Activated CD8-positive, alpha-beta T cell treated with anti-CD3 and anti-CD28 coated beads for 36 hours (primary cell): ENCODE measurements around the gene STK33. TPM values are rescaled to one million over a fixed set of nuclear protein-coding genes. Genes with fewer than 3 reads are reported as not detected.

Experiments used
- ATAC-seq: fragments of 200-7000 bp; cut with Tn5 transposase; one replicate; pipeline ENCODE4 v1.10.0; 2021; ENCODE audit warnings: mild to moderate bottlenecking, moderate library complexity
- CTCF ChIA-PET: fragments of 350-600 bp; sonication (Branson Sonifier 250); formaldehyde crosslinking; loops from one replicate; lab custom pipeline; 2021; ENCODE audit warnings: antibody characterized with exemption; lab: Charles Lee
- POLR2A ChIA-PET: fragments of 350-600 bp; sonication (Branson Sonifier 250); formaldehyde crosslinking; loops from one replicate; lab custom pipeline; 2021; ENCODE audit warnings: antibody characterized with exemption; lab: Charles Lee
- DNase-seq: peaks from one replicate; pipeline ENCODE4 v3.0.0-alpha.2; 2020
- H3K27ac Mint-ChIP-seq: one replicate; pipeline ENCODE4 v1.8.0; 2021; ENCODE audit warnings: mild to moderate bottlenecking, mixed read lengths
- H3K27me3 Mint-ChIP-seq: one replicate; pipeline ENCODE4 v1.8.0; 2021; ENCODE audit warnings: mixed read lengths
- H3K36me3 Mint-ChIP-seq: one replicate; pipeline ENCODE4 v1.8.0; 2021; ENCODE audit warnings: low read depth, mixed read lengths
- H3K4me1 Mint-ChIP-seq: one replicate; pipeline ENCODE4 v1.8.0; 2021; ENCODE audit warnings: low read depth, mixed read lengths
- H3K4me3 Mint-ChIP-seq: one replicate; pipeline ENCODE4 v1.8.0; 2021; ENCODE audit warnings: mild to moderate bottlenecking, moderate library complexity, mixed read lengths
- H3K9me3 Mint-ChIP-seq: one replicate; pipeline ENCODE4 v1.8.0; 2021; ENCODE audit warnings: mixed read lengths
- intact Hi-C: fragments of 100-400 bp; cut with micrococcal nuclease; formaldehyde crosslinking; loops from one replicate; pipeline ENCODE4 v1.10.0; 2022
- total RNA-seq, 2 experiments: library from RNA; stranded (reverse); gene quantifications; one replicate each; pipeline ENCODE4 v1.2.3, GENCODE V29; 2021
- TF ChIP-seq, protein P1 (sequence below): fragments of 200-600 bp; IDR thresholded peaks from one replicate; pipeline ENCODE4 v1.8.0; 2022; ENCODE audit warnings: antibody characterized with exemption, mild to moderate bottlenecking

The STK33 gene
- total RNA-seq, 2 experiments from 2014 or later: 1.3 to 3.6 TPM

DNA sequence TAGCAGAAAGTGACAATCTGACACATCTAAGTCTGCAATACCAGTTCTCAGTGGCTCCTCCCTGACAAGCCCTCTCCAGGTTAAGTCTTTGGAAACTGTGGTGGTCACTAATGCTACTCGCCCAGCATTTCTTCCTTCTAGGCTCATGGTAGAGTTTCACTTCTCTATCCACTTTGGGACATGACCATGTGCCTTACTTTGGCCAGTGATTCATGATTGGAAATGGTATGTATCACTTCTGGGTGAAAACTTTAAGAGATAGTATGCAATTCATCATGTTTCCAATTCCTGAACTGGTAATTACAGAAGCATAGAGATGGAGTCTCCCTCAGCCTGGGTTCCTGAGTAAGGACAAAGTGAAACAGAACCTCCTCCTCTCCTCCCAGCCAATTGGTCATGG is 178.8 kb downstream of the STK33 start:
- DNase-seq: no peak

DNA sequence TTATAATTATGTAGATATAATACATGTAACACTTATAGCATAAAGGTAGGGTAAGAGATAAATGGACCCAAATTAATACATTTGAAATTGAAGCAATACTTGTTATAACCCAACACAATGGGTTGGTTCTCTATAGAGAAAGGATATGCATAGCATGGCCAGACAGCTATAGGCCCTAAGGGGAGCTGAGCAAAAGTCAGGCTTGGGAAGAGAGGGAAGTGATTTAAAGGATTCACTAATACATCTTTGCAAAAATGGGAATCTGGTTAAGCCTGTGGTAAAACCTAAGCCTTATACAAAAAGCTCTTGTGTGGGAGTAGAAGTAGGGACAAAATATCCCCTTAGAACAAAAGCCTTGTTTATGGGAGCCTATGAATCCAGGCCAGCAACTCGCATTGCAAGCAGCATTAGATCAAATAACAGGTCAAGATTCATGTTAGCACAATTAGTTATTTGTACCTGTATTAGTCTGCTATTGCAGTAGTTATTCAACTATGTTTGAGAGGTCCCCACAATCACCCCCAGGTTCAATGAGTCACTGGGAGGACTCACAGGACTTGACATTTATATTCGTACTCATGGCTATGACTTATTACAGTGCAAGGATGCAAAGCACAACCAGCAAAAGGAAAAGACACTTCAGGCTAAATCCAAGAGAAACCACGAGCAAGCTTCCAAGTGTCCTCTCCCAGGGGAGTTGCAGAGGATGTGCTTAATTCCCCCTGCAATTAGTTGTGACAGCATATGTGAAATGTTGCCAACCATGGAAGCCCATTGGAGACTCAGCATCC is 185.7 kb downstream of the STK33 start:
- Mint-ChIP-seq H3K27ac (no peak overlapping the region), H3K4me3 (no peak overlapping the region), H3K36me3 (no peaks in the 10 kb centered on the region), H3K9me3 (peaks cover 2% of the 10 kb centered on the region), H3K4me1 (no peaks in the 10 kb centered on the region), H3K27me3 (no peaks in the 10 kb centered on the region)
- ATAC-seq: no peak
- TF ChIP-seq, protein P1, sequence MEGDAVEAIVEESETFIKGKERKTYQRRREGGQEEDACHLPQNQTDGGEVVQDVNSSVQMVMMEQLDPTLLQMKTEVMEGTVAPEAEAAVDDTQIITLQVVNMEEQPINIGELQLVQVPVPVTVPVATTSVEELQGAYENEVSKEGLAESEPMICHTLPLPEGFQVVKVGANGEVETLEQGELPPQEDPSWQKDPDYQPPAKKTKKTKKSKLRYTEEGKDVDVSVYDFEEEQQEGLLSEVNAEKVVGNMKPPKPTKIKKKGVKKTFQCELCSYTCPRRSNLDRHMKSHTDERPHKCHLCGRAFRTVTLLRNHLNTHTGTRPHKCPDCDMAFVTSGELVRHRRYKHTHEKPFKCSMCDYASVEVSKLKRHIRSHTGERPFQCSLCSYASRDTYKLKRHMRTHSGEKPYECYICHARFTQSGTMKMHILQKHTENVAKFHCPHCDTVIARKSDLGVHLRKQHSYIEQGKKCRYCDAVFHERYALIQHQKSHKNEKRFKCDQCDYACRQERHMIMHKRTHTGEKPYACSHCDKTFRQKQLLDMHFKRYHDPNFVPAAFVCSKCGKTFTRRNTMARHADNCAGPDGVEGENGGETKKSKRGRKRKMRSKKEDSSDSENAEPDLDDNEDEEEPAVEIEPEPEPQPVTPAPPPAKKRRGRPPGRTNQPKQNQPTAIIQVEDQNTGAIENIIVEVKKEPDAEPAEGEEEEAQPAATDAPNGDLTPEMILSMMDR: no peak
- POLR2A ChIA-PET: no interaction called here
- no peak for DNase-seq
- CTCF ChIA-PET: no interaction called here
- intact Hi-C loops: no loop called here

More for the DNA sequence above, 178.8 kb downstream of the STK33 start:
- TF ChIP-seq, protein P1: no peak
- no peaks in the 10 kb centered on the region for H3K9me3 Mint-ChIP-seq
- H3K4me3 Mint-ChIP-seq: no peak overlapping the region
- H3K27ac Mint-ChIP-seq: no peak overlapping the region
- H3K27me3 Mint-ChIP-seq: no peaks in the 10 kb centered on the region
- POLR2A ChIA-PET: no interaction called here
- intact Hi-C loops: no loop called here
- H3K36me3 Mint-ChIP-seq: no peaks in the 10 kb centered on the region
- CTCF ChIA-PET: no interaction called here
- H3K4me1 Mint-ChIP-seq: no peaks in the 10 kb centered on the region
- ATAC-seq: no peak

DNA sequence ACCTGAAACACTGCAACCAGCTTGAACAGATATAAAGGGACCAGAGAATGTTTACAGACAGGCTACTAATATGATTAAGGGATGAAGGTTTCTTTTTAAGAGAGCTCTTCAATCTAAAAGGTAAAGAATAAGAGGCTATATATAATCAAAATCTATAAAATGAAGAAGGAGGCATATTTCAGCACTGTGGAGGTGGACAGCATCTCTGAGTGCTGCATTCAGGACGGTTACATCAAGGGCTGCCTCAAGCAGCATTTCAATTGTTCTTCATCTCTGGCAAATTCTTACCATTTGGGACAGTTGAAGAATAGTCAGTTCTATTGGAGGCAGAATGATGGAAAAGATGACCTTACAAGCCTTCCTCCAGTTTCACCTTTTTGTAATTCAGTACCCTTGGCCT is 190.7 kb downstream of the STK33 start:
- ChIA-PET CTCF (interaction anchor here (1.6 kb wide), 1 partner anchor 140 kb away, joined by 5 read pairs; the partner anchor contains the start of gene LMO1), POLR2A (no interaction called here)
- Mint-ChIP-seq H3K36me3 (no peaks in the 10 kb centered on the region), H3K27ac (no peak overlapping the region), H3K27me3 (no peaks in the 10 kb centered on the region), H3K4me1 (no peaks in the 10 kb centered on the region), H3K9me3 (peaks cover 2% of the 10 kb centered on the region), H3K4me3 (no peak overlapping the region)
- DNase-seq (no peak), ATAC-seq (no peak)
- intact Hi-C loops: no loop called here
- TF ChIP-seq, protein P1: no peak

DNA sequence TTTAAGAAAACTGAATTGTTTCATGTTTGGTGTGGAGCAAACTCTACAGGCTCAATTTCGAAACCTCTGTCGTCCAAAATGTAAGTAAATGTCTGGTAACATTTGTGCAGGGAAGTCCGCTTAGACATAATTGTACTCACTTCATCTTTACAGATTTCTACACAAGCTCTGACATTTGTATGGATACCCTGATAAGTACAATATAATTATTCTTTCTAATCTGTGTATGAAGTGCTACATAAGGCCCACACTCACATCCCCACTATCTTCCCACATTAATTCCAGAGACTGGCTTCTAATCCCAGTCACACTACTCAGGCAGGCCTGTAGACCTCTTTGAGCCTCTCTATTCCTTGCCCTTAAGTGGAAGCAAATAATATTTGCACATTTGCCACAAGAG is 201.1 kb downstream of the STK33 start:
- ATAC-seq (no peak), DNase-seq (no peak)
- Mint-ChIP-seq H3K27ac (no peak overlapping the region), H3K9me3 (no peaks in the 10 kb centered on the region), H3K36me3 (no peaks in the 10 kb centered on the region), H3K27me3 (no peaks in the 10 kb centered on the region), H3K4me3 (no peak overlapping the region), H3K4me1 (no peaks in the 10 kb centered on the region)
- intact Hi-C loops: no loop called here
- ChIA-PET POLR2A (no interaction called here), CTCF (no interaction called here)
- TF ChIP-seq, protein P1: no peak

DNA sequence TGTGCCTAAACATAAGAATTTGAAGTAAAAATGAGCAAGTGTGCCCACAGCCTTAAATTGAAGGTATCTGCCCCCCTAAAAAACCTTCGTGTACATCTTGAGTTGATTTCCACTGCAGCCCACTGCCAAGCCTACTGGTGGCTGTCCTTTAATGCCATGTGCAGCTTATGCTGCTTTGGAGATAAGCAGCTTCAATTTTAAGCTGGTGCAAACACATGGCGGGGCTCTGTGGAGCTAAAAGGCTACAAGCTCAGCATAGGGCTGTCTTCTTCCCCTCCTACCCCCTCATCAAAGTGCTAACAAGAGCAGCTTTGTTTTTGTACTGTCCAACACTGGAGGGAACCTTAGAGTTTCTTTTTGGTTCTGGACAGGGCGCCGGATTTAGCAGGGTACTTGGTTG is 201.9 kb downstream of the STK33 start:
- Mint-ChIP-seq H3K9me3 (no peaks in the 10 kb centered on the region), H3K27me3 (no peaks in the 10 kb centered on the region), H3K4me1 (no peaks in the 10 kb centered on the region), H3K4me3 (no peak overlapping the region), H3K36me3 (no peaks in the 10 kb centered on the region), H3K27ac (no peak overlapping the region)
- TF ChIP-seq, protein P1: no peak
- POLR2A ChIA-PET: no interaction called here
- no peak for ATAC-seq
- no peak for DNase-seq
- intact Hi-C loops: no loop called here
- CTCF ChIA-PET: no interaction called here
